ENCODE data around the gene ROMO1.

The ROMO1 gene

GRCh38 chr20:35724321-35725230 is 25.4 kb downstream of the ROMO1 start:
- no peak for TF ChIP-seq CTCF (IDR thresholded peaks at IDR 0.05; ENCODE audit: insufficient read depth, low read depth, low read length, missing control alignments)

DNA sequence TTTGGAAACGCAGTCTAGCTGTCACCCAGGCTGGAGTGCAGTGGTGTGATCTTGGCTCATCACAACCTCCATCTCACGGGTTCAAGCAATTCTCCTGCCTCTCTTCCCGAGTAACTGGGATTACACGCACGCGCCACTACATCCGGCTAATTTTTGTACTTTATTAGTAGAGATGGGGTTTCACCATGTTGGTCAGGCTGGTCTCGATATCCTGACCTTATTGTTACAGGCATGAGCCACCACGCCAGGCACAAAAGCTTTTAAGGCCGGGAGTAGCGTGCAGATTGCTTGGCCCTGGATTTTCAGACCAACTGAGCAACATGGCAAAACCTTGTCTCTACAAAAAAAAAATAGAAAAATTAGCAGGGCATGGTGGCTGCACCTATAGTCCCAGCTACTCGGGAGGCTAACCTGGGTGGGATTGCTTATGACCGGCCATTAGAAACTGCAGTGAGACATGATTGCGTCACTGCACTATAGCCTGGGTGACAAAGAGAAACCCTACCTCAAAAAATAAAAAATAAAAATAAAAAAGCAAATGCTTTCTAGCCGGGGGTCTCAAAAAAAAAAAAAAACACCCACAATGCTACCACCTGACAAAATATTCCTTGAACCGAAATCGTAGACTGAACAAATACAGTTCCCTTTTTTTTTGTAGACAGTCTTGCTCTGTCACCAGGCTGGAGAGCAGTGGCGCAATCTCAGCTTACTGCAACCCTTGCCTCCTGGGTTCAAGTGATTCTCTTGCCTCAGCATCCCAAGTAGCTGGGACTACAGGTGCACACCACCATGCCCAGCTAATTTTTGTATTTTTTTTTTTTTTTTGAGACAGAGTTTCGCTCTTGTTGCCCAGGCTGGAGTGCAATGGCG is 27.9 kb downstream of the ROMO1 start:
- DNase-seq (ENCODE audit: low read depth), result no peak
- no peak overlapping the region for H3K4me3 ChIP-seq (ENCODE audit: low read depth, low read length)

More at GRCh38 chr20:35724321-35725230, 25.4 kb downstream of the ROMO1 start:
- DNase-seq (ENCODE audit: low read depth), result no peak
- no peak overlapping the region for H3K4me3 ChIP-seq (ENCODE audit: low read depth, low read length)

DNA sequence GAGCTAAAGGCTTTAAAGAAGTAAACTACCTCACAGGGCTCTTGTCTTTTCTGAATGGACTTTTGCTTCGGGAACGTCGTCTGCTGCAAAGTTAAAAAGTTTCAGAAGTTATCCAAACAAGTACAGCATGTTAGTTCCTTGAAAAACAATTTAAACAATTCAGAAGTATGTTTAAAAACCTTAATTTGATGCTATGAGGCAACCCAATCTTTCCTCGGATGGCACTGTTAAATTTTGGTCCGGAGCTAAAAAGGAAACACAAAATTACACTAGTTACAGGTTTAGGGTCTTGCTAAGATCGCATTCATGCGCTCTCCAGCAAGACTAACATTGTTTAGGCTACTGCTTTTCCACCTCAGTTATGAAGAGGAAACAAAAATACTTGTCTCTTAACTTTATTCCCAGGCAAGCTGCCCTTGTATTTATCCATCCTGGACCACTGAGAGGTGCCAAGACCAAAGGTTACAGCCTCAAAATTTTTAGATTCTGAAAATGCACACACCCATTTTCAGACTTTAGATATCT is 30.1 kb downstream of the ROMO1 start:
- no peak overlapping the region for H3K4me3 ChIP-seq (ENCODE audit: low read depth, low read length)

More for the DNA sequence above, 27.9 kb downstream of the ROMO1 start:
- TF ChIP-seq CTCF (IDR thresholded peaks at IDR 0.05; ENCODE audit: insufficient read depth, low read depth, low read length, missing control alignments), result no peak

GRCh38 chr20:35729836-35730582 is 30.8 kb downstream of the ROMO1 start:
- no peak overlapping the region for H3K4me3 ChIP-seq (ENCODE audit: low read depth, low read length)
- no peak for DNase-seq (ENCODE audit: low read depth)
- no peak for TF ChIP-seq CTCF (IDR thresholded peaks at IDR 0.05; ENCODE audit: insufficient read depth, low read depth, low read length, missing control alignments)

More for the DNA sequence above, 30.1 kb downstream of the ROMO1 start:
- DNase-seq (ENCODE audit: low read depth), result no peak
- no peak for TF ChIP-seq CTCF (IDR thresholded peaks at IDR 0.05; ENCODE audit: insufficient read depth, low read depth, low read length, missing control alignments)

DNA sequence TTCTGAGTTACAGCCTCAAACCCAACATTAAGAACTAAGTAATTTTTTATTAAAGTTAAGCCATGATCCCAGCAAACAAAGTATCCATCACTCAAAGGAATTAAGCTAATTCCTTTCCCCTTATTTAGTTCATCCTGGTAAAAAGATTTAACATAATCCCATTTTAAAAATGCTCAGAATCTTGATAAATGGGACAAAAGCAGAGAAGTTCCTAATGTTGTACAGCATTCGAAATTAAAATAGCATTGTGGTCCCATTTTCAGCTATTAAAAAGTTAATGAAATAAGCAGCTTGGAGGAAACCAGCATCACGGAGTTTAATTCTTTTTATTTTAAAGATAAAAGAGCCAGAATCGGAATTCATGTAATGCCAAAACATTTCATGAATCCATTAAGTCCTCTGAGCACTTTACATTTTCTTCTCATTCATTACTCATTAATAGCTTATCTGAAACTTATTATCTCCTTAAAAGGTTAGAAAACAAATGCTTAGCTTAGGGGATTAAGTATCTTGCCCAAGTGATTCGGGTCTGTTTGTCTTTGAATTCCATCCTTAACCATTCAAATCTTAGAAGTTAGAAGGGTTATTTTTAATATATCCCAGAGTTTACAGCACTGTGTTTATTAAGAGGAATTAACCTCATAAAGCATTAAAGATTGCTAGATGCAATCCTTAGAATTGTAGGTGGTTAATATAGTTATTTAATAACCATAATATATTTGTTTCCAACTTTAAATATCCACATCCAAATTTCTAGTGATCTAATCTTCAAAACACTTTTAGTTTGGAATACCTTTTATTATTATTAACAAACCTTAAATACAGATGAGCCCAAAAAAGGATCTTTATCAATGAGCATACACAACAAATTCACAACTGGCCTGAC is 31.6 kb downstream of the ROMO1 start:
- TF ChIP-seq CTCF (IDR thresholded peaks at IDR 0.05; ENCODE audit: insufficient read depth, low read depth, low read length, missing control alignments), result no peak
- no peak overlapping the region for H3K4me3 ChIP-seq (ENCODE audit: low read depth, low read length)

More for the DNA sequence above, 31.6 kb downstream of the ROMO1 start:
- DNase-seq (ENCODE audit: low read depth), result no peak

All from GM12865 (cell line).